Stimulated activated CD4-positive, alpha-beta T cell treated with anti-CD3 and anti-CD28 coated beads, Interleukin-1b, Interleukin-23, amount 100 ng/mL, for 24 hours (primary cell): ENCODE data around the gene OR11H12.
"Not testable (repeated sequence)": the region's sequence is repeated elsewhere in the genome, so short reads cannot be mapped to it uniquely, and the experiment has no call there.

Experiments
- DNase-seq, 4 experiments: peaks; one replicate each; pipeline ENCODE4 v3.0.0-alpha.2; 2020; ENCODE audit warnings: low read depth in 4 of 4, low spot score in 1 of 4

The OR11H12 gene

DNA sequence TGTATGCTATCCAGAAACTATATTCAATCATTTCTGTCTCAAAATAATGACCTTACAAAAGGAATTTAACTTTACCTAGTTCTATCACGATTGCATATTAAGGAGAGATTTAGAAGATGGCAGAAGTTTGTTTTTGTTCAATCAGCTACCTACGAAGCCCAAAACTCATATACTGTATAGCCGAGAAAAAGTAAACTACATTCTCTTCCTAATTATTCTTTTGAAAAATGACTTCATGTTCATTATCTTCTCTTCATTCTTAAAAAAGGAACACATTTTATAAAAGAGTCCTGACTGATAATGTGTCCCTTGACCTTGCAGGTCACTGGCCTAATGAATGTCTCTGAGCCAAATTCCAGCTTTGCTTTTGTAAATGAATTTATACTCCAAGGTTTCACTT is at the start of gene OR11H12:
Gene OR11H12 (plus strand): TSS at position 301 of the 400 bp plus-strand sequence. CDS start 0 bp downstream, at position 301.
- DNase-seq = not testable (repeated sequence)

DNA sequence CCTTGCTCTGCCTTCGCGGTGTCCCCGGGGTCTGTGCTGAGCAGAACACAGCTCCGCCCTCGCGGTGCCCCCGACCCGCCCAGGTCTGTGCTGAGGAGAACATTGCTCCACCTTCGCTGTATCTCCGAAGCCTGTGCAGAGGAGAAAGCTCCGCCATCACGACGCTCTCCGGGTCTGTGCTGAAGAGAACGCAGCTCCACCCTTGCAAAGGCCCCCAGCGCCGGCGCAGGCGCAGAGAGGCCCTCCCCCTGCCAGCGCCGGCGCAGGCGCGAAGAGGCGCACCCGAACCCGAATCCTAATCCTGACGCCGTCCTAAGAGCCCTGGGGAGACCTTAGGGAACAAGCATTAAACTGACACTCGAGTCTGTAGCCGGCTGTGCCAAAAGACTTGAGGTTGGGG is 18.0 kb upstream of the OR11H12 start:
- DNase-seq = not testable (repeated sequence)

DNA sequence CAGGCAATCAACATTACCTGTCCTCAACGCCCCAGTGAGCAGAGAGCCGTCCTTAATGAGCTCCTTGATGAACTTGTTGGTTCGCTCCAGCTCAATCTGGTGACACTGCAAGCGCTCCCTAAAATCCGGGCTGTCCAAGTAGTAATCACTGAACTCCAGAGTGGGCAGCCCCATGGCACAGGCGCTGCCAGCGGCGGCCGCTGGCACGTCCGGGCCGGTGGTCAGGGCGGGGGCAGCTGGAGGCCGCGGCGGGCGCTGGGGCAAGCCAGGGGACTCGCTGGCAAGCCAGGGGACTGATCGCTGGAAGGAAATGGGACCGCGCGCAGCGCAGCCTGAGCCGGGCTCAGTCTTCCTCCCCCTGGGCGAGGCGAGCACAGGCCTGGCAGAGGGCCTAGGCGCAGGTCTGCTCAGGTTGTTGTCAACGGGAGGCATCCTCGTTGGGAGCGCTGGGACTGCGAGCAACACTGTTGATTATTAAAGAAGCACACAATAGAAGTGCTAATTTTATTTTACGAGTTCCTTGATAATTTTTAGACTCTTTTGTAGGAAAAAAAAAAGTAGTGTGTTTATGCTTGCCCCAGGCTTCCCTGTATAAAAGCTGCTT is 25.8 kb downstream of the OR11H12 start:
- not testable (repeated sequence) for DNase-seq

GRCh38 chr14:18636066-18636465 is 35.1 kb downstream of the OR11H12 start:
- DNase-seq = not testable (repeated sequence)

GRCh38 chr14:18638032-18638431 is 37.1 kb downstream of the OR11H12 start:
- not testable (repeated sequence) for DNase-seq

GRCh38 chr14:18638785-18639184 is 37.9 kb downstream of the OR11H12 start:
- DNase-seq = not testable (repeated sequence)

DNA sequence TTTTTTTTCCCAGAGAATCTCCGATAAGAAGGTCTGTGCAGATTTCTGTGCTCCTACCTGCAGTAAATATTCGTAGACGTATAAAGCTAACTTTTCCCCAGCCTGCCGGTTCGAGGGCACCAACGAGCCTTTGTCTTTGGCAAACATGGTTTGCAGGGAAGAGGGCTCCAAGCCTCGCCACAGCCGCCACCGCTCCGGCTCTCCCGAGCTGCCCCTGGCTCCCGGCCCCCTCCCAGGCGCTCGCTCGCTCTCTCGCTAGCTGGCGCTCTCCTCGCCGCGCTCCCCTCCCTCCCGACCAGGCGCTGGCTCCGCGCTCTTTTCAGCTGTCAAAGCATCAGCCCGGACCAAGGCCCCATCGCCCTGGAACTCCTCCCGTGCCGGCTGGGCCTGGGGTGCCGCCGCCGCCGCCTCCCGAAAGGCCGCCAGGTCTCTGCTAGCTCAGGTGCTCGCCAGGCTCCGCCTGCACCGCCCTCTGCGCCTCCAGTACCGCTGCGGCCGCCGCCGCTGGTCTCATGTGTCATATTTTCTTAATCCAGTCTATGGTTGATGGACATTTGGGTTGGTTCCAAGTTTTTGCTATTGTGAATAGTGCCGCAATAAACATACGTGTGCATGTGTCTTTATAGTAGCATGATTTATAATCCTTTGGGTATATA is 45.3 kb downstream of the OR11H12 start:
- DNase-seq = not testable (repeated sequence)
